ENCODE results near the gene FFAR2. TPM values are rescaled to one million over a fixed set of nuclear protein-coding genes. Genes with fewer than 3 reads are reported as not detected.
A peak's percentile ranks its signal among the peaks of the same experiment; 100 is the strongest.

Gene FFAR2
- total and polyA plus RNA-seq, 9 of the 15 experiments (the other 6 are each of a cell fraction or from before 2014, with no cell fraction given), result not detected

DNA sequence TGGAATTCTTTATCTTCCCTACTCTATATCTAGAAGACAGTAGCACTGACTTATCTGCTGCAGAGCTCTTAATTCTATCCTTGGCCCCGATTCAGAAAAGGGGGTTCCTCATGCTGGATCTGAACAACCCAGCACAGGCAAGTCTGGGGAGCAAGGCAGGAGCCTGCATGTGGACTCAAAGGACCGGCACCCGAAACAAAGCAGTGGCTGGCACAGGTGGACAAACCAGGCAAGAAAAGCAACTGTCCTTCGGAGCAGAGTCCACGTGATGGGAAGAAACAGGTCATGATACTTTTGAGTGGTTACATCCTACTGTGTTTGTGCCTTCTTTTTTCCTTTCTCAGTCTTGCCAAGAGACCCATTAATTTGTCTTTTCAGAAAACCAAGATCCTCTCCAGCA lies 38.9 kb upstream of the FFAR2 start:
- Histone ChIP-seq H3K27me3 (ENCODE audit: control insufficient read depth in 2 of 2, insufficient read depth in 2 of 2, low read length in 2 of 2) (peaks cover 28 to 32% of the 10 kb centered on the region in 2 experiments), H4K20me1 (replicated peaks; ENCODE audit: control insufficient read depth, insufficient read depth, low read length) (no peaks in the 10 kb centered on the region), H3K79me2 (ENCODE audit: control insufficient read depth, insufficient read depth, low read length) (no peaks in the 10 kb centered on the region), H3K4me2 (ENCODE audit: insufficient read depth, low read length) (no peak overlapping the region), H3K4me1 (replicated peaks in 1 of 2; ENCODE audit: control insufficient read depth in 2 of 2, insufficient read depth in 2 of 2, low read length in 2 of 2) (peaks cover 0 to 3% of the 10 kb centered on the region in 2 experiments; a peak in 1 of 5 replicates), H3K4me3 (no peak overlapping the region), H2AFZ (ENCODE audit: low read depth, low read length) (no peak overlapping the region), H3K9ac (ENCODE audit: insufficient read depth in 1 of 2, low read depth in 2 of 2, low read length in 2 of 2) (no peak overlapping the region), H3K27ac (ENCODE audit: extremely low read depth, low read depth, low read length) (no peak overlapping the region), H3K36me3 (ENCODE audit: control insufficient read depth, insufficient read depth, low read length) (no peaks in the 10 kb centered on the region), H3K9me1 (ENCODE audit: control insufficient read depth, insufficient read depth, low read length) (no peaks in the 10 kb centered on the region), H3K9me3 (replicated peaks; ENCODE audit: control insufficient read depth, insufficient read depth, low read depth, low read length) (no peaks in the 10 kb centered on the region)
- ChIA-PET CTCF (ENCODE audit: low intra/inter-chr PET ratio) (no interaction called here), POLR2A (no interaction called here)
- no peak for ATAC-seq
- DNase-seq (ENCODE audit: extremely low read depth in 1 of 4, low spot score in 3 of 4), result no peak
- intact Hi-C loops (cut with micrococcal nuclease) (no loop called here), in situ Hi-C loops (cut with MboI) (no loop called here)
- no peak for FAIRE-seq
- TF ChIP-seq ZNF512 (tag; IDR thresholded peaks at IDR 0.05) (peak; percentile 32; the same call in 1 of the 2 replicates), FOXJ2 (tag; IDR thresholded peaks at IDR 0.05) (peak; percentile 30; the same call in 1 of the 2 replicates), ZNF408 (CRISPR knock-in tag; IDR thresholded peaks at IDR 0.05; ENCODE audit: low read depth) (no peak), CREB1 (IDR thresholded peaks at IDR 0.05) (no peak), CREB1 (CRISPR knock-in tag; IDR thresholded peaks at IDR 0.05) (no peak), ETV6 (IDR thresholded peaks at IDR 0.05; ENCODE audit: borderline replicate concordance in 1 of 2, low read depth in 2 of 2, low read length in 1 of 2) (no peak), ETV6 (CRISPR knock-in tag; IDR thresholded peaks at IDR 0.05; ENCODE audit: borderline replicate concordance) (no peak)
- BruUV-seq (replicated peaks), result no TSS peak
- WGBS (ENCODE audit: insufficient coverage, low coverage, missing lambda C conversion rate), result 4% methylated on average over 5 of the region's 5 CpGs
